ENCODE measurements around the gene ZNF516. TPM values are rescaled to one million over a fixed set of nuclear protein-coding genes. Genes with fewer than 3 reads are reported as not detected.

ZNF516 gene
- total RNA-seq, 5 donors from 2014 or later (not counting 1 experiment from before 2014, with no cell fraction given) = 22.0 to 31.8 (median 25.7) TPM

- Histone ChIP-seq H3K27ac (ENCODE audit: low read length) (no peak overlapping the region), H3K4me3 (ENCODE audit: control insufficient read depth in 1 of 2, extremely low read depth in 1 of 2, low read length in 1 of 2) (no peak overlapping the region), H3K36me3 (ENCODE audit: control insufficient read depth in 2 of 2, extremely low read depth in 1 of 2, insufficient read depth in 1 of 2, low read length in 1 of 2) (no peaks in the 10 kb centered on the region), H3K9me3 (no peaks in the 10 kb centered on the region), H3K27me3 (replicated peaks in 1 of 2; ENCODE audit: control insufficient read depth in 2 of 2, extremely low read depth in 1 of 2, insufficient read depth in 2 of 2, low read length in 1 of 2) (peaks cover 0 to 3% of the 10 kb centered on the region in 2 experiments), H3K4me1 (ENCODE audit: control insufficient read depth in 1 of 2, extremely low read depth in 1 of 2, insufficient read depth in 2 of 2, low read length in 2 of 2) (no peaks in the 10 kb centered on the region)
- ChIA-PET POLR2A (interaction anchor here in 1 of 2 donors (0.7 kb wide), 1 partner anchor 1693 kb away, joined by 3 read pairs; no protein-coding TSS in a partner anchor), CTCF (no interaction called here)
- Mint-ChIP-seq H3K27me3 (peaks cover 1 to 16% of the 10 kb centered on the region in 2 donors), H3K9me3 (no peaks in the 10 kb centered on the region), H3K4me1 (no peaks in the 10 kb centered on the region), H3K36me3 (no peaks in the 10 kb centered on the region), H3K27ac (no peak overlapping the region), H3K4me3 (no peak overlapping the region)
- DNase-seq = no peak
- no CpG with 5 or more reads among the region's 5 CpGs for WGBS (ENCODE audit: insufficient coverage)
- no peak for ATAC-seq (replicated peaks in 1 of 4)
Observed at GRCh38 chr18:76319366-76319765, 175.7 kb downstream of the ZNF516 start.

GRCh38 chr18:76318607-76319006 is 176.4 kb downstream of the ZNF516 start:
- no peak for ATAC-seq (replicated peaks in 1 of 4)
- CTCF ChIA-PET = no interaction called here
- Mint-ChIP-seq H3K4me1 (no peaks in the 10 kb centered on the region), H3K36me3 (no peaks in the 10 kb centered on the region), H3K27me3 (peaks cover 1 to 16% of the 10 kb centered on the region in 2 donors), H3K27ac (no peak overlapping the region), H3K4me3 (no peak overlapping the region), H3K9me3 (no peaks in the 10 kb centered on the region)
- DNase-seq = no peak
- Histone ChIP-seq H3K27me3 (replicated peaks in 1 of 2; ENCODE audit: control insufficient read depth in 2 of 2, extremely low read depth in 1 of 2, insufficient read depth in 2 of 2, low read length in 1 of 2) (peaks cover 0 to 3% of the 10 kb centered on the region in 2 experiments), H3K27ac (ENCODE audit: low read length) (no peak overlapping the region), H3K9me3 (no peaks in the 10 kb centered on the region), H3K4me1 (ENCODE audit: control insufficient read depth in 1 of 2, extremely low read depth in 1 of 2, insufficient read depth in 2 of 2, low read length in 2 of 2) (no peaks in the 10 kb centered on the region), H3K36me3 (ENCODE audit: control insufficient read depth in 2 of 2, extremely low read depth in 1 of 2, insufficient read depth in 1 of 2, low read length in 1 of 2) (no peaks in the 10 kb centered on the region), H3K4me3 (ENCODE audit: control insufficient read depth in 1 of 2, extremely low read depth in 1 of 2, low read length in 1 of 2) (no peak overlapping the region)
- POLR2A ChIA-PET = no interaction called here
- whole genome bisulfite sequencing (ENCODE audit: insufficient coverage) = no CpG with 5 or more reads among the region's 5 CpGs

GRCh38 chr18:76317136-76317535 is 177.9 kb downstream of the ZNF516 start:
- no peak overlapping the region for H3K4me3 Mint-ChIP-seq
- peaks cover 1 to 21% of the 10 kb centered on the region in 2 donors for H3K27me3 Mint-ChIP-seq
- no peak for ATAC-seq (replicated peaks in 1 of 4)
- ChIA-PET CTCF (no interaction called here), POLR2A (no interaction called here)
- no peaks in the 10 kb centered on the region for H3K36me3 Mint-ChIP-seq
- H3K4me3 ChIP-seq (ENCODE audit: control insufficient read depth in 1 of 2, extremely low read depth in 1 of 2, low read length in 1 of 2) = no peak overlapping the region
- H3K9me3 Mint-ChIP-seq = no peaks in the 10 kb centered on the region
- H3K4me1 ChIP-seq (ENCODE audit: control insufficient read depth in 1 of 2, extremely low read depth in 1 of 2, insufficient read depth in 2 of 2, low read length in 2 of 2) = no peaks in the 10 kb centered on the region
- DNase-seq = no peak
- no peaks in the 10 kb centered on the region for H3K4me1 Mint-ChIP-seq
- no peak overlapping the region for H3K27ac Mint-ChIP-seq
- H3K36me3 ChIP-seq (ENCODE audit: control insufficient read depth in 2 of 2, extremely low read depth in 1 of 2, insufficient read depth in 1 of 2, low read length in 1 of 2) = no peaks in the 10 kb centered on the region
- peaks cover 0 to 3% of the 10 kb centered on the region in 2 experiments for H3K27me3 ChIP-seq (replicated peaks in 1 of 2; ENCODE audit: control insufficient read depth in 2 of 2, extremely low read depth in 1 of 2, insufficient read depth in 2 of 2, low read length in 1 of 2)
- no peak overlapping the region for H3K27ac ChIP-seq (ENCODE audit: low read length)
- no peaks in the 10 kb centered on the region for H3K9me3 ChIP-seq
- WGBS (ENCODE audit: insufficient coverage) = no CpG with 5 or more reads among the region's 1 CpG

GRCh38 chr18:76315722-76316230 is 179.3 kb downstream of the ZNF516 start:
- CTCF ChIA-PET = no interaction called here
- Mint-ChIP-seq H3K4me1 (no peaks in the 10 kb centered on the region), H3K36me3 (no peaks in the 10 kb centered on the region), H3K27me3 (peaks cover 1 to 21% of the 10 kb centered on the region in 2 donors), H3K4me3 (no peak overlapping the region), H3K9me3 (no peaks in the 10 kb centered on the region), H3K27ac (no peak overlapping the region)
- POLR2A ChIA-PET = interaction anchor here in 1 of 2 donors (0.6 kb wide), 1 partner anchor 1453 kb away, joined by 3 read pairs; no protein-coding TSS in a partner anchor
- Histone ChIP-seq H3K9me3 (no peaks in the 10 kb centered on the region), H3K4me3 (ENCODE audit: control insufficient read depth in 1 of 2, extremely low read depth in 1 of 2, low read length in 1 of 2) (no peak overlapping the region), H3K27me3 (replicated peaks in 1 of 2; ENCODE audit: control insufficient read depth in 2 of 2, extremely low read depth in 1 of 2, insufficient read depth in 2 of 2, low read length in 1 of 2) (peaks cover 0 to 3% of the 10 kb centered on the region in 2 experiments), H3K36me3 (ENCODE audit: control insufficient read depth in 2 of 2, extremely low read depth in 1 of 2, insufficient read depth in 1 of 2, low read length in 1 of 2) (no peaks in the 10 kb centered on the region), H3K4me1 (ENCODE audit: control insufficient read depth in 1 of 2, extremely low read depth in 1 of 2, insufficient read depth in 2 of 2, low read length in 2 of 2) (no peaks in the 10 kb centered on the region), H3K27ac (ENCODE audit: low read length) (no peak overlapping the region)
- DNase-seq (no peak), ATAC-seq (replicated peaks in 1 of 4) (no peak)
- WGBS (ENCODE audit: insufficient coverage) = no CpG with 5 or more reads among the region's 5 CpGs

GRCh38 chr18:76314496-76314895 is 180.5 kb downstream of the ZNF516 start:
- ATAC-seq (replicated peaks in 1 of 4) (no peak), DNase-seq (no peak)
- Histone ChIP-seq H3K9me3 (no peaks in the 10 kb centered on the region), H3K36me3 (ENCODE audit: control insufficient read depth in 2 of 2, extremely low read depth in 1 of 2, insufficient read depth in 1 of 2, low read length in 1 of 2) (no peaks in the 10 kb centered on the region), H3K27ac (ENCODE audit: low read length) (no peak overlapping the region), H3K27me3 (replicated peaks in 1 of 2; ENCODE audit: control insufficient read depth in 2 of 2, extremely low read depth in 1 of 2, insufficient read depth in 2 of 2, low read length in 1 of 2) (peaks cover 0 to 3% of the 10 kb centered on the region in 2 experiments), H3K4me3 (ENCODE audit: control insufficient read depth in 1 of 2, extremely low read depth in 1 of 2, low read length in 1 of 2) (no peak overlapping the region), H3K4me1 (ENCODE audit: control insufficient read depth in 1 of 2, extremely low read depth in 1 of 2, insufficient read depth in 2 of 2, low read length in 2 of 2) (no peaks in the 10 kb centered on the region)
- ChIA-PET CTCF (no interaction called here), POLR2A (no interaction called here)
- no peak overlapping the region for H3K4me3 Mint-ChIP-seq
- H3K36me3 Mint-ChIP-seq = no peaks in the 10 kb centered on the region
- no peak overlapping the region for H3K27ac Mint-ChIP-seq
- no CpG with 5 or more reads among the region's 6 CpGs for WGBS (ENCODE audit: insufficient coverage)
- no peaks in the 10 kb centered on the region for H3K4me1 Mint-ChIP-seq
- H3K27me3 Mint-ChIP-seq = peaks cover 1 to 19% of the 10 kb centered on the region in 2 donors
- no peaks in the 10 kb centered on the region for H3K9me3 Mint-ChIP-seq

GRCh38 chr18:76314015-76314414 is 181.0 kb downstream of the ZNF516 start:
- no peak overlapping the region for H3K27ac ChIP-seq (ENCODE audit: low read length)
- 17% methylated on average over 1 of the region's 3 CpGs for WGBS (ENCODE audit: insufficient coverage)
- no peak overlapping the region for H3K4me3 ChIP-seq (ENCODE audit: control insufficient read depth in 1 of 2, extremely low read depth in 1 of 2, low read length in 1 of 2)
- no peak overlapping the region for H3K4me3 Mint-ChIP-seq
- H3K4me1 Mint-ChIP-seq = no peaks in the 10 kb centered on the region
- H3K4me1 ChIP-seq (ENCODE audit: control insufficient read depth in 1 of 2, extremely low read depth in 1 of 2, insufficient read depth in 2 of 2, low read length in 2 of 2) = no peaks in the 10 kb centered on the region
- H3K9me3 ChIP-seq = no peaks in the 10 kb centered on the region
- ATAC-seq (replicated peaks in 1 of 4) (no peak), DNase-seq (no peak)
- peaks cover 0 to 3% of the 10 kb centered on the region in 2 experiments for H3K27me3 ChIP-seq (replicated peaks in 1 of 2; ENCODE audit: control insufficient read depth in 2 of 2, extremely low read depth in 1 of 2, insufficient read depth in 2 of 2, low read length in 1 of 2)
- no peaks in the 10 kb centered on the region for H3K9me3 Mint-ChIP-seq
- POLR2A ChIA-PET = no interaction called here
- H3K27ac Mint-ChIP-seq = no peak overlapping the region
- H3K36me3 ChIP-seq (ENCODE audit: control insufficient read depth in 2 of 2, extremely low read depth in 1 of 2, insufficient read depth in 1 of 2, low read length in 1 of 2) = no peaks in the 10 kb centered on the region
- CTCF ChIA-PET = no interaction called here
- H3K27me3 Mint-ChIP-seq = peaks cover 1 to 21% of the 10 kb centered on the region in 2 donors
- H3K36me3 Mint-ChIP-seq = no peaks in the 10 kb centered on the region

All from T-cell (primary cell).